Fibroblast of lung (primary cell): ENCODE results near the gene TM4SF18. TPM values are rescaled to one million over a fixed set of nuclear protein-coding genes. Genes with fewer than 3 reads are reported as not detected.
"Not testable (repeated sequence)": the region's sequence is repeated elsewhere in the genome, so short reads cannot be mapped to it uniquely, and the experiment has no call there.

Source experiments
- DNase-seq, 2 donors: peaks; one replicate each; pipeline versions ENCODE4 v3.0.0 to v3.0.0-alpha.2; 2010; ENCODE audit warnings: low read depth in 2 of 2
- H2AFZ ChIP-seq: 2 replicates; pipeline ENCODE4 v1.5.1; 2012; ENCODE audit warnings: low read length, control low read depth, inconsistent platforms
- H3K27ac ChIP-seq: 2 replicates; pipeline ENCODE4 v1.5.1; 2011; ENCODE audit warnings: low read length, control low read depth; ENCODE audit not compliant: insufficient read depth
- H3K27me3 ChIP-seq: 2 replicates; pipeline ENCODE4 v1.5.1; 2011; ENCODE audit warnings: mild to moderate bottlenecking, low read length; ENCODE audit not compliant: control insufficient read depth, insufficient read depth
- H3K36me3 ChIP-seq: 2 replicates; pipeline ENCODE4 v1.5.1; 2011; ENCODE audit warnings: low read length; ENCODE audit not compliant: control insufficient read depth, insufficient read depth
- H3K4me1 ChIP-seq: 2 replicates; pipeline ENCODE4 v1.5.1; 2011; ENCODE audit warnings: low read length; ENCODE audit not compliant: control insufficient read depth, insufficient read depth; ENCODE audit errors: extremely low read depth
- H3K4me2 ChIP-seq: 2 replicates; pipeline ENCODE4 v1.5.1; 2011; ENCODE audit warnings: low read length, control low read depth; ENCODE audit not compliant: insufficient read depth; ENCODE audit errors: extremely low read depth
- H3K4me3 ChIP-seq, 4 experiments: fragments of 200-600 bp in 1 of 4; sonication (generic) in 1 of 4; replicated peaks in 1 of 4; 2 replicates each; pipeline ENCODE4 v1.5.1; 2011 to 2016; ENCODE audit warnings: low read length in 4 of 4, low read depth in 3 of 4, mild to moderate bottlenecking in 3 of 4, control low read depth in 2 of 4, inconsistent platforms in 1 of 4, mixed read lengths in 1 of 4; ENCODE audit not compliant: insufficient read depth in 1 of 4; ENCODE audit errors: control extremely low read depth in 1 of 4
- H3K79me2 ChIP-seq: 2 replicates; pipeline ENCODE4 v1.5.1; 2012; ENCODE audit warnings: mild to moderate bottlenecking, low read length, inconsistent platforms; ENCODE audit not compliant: control insufficient read depth, insufficient read depth
- H3K9ac ChIP-seq: 2 replicates; pipeline ENCODE4 v1.5.1; 2011; ENCODE audit warnings: mild to moderate bottlenecking, low read length, control low read depth; ENCODE audit not compliant: insufficient read depth
- H3K9me3 ChIP-seq: 2 replicates; pipeline ENCODE4 v1.5.1; 2012; ENCODE audit warnings: low read depth, low read length; ENCODE audit not compliant: control insufficient read depth, insufficient read depth
- H4K20me1 ChIP-seq: 2 replicates; pipeline ENCODE4 v1.5.1; 2011; ENCODE audit warnings: low read length; ENCODE audit not compliant: control insufficient read depth, insufficient read depth; ENCODE audit errors: extremely low read depth
- CTCF ChIP-seq, 2 donors: IDR thresholded peaks in 1 of 2; conservative IDR thresholded peaks in 1 of 2; 1 replicate in 1 of 2; 2 replicates in 1 of 2; pipeline ENCODE4 v1.5.1; 2011 to 2012; ENCODE audit warnings: low read length in 2 of 2, control low read depth in 1 of 2, inconsistent platforms in 1 of 2, low read depth in 1 of 2, mild to moderate bottlenecking in 1 of 2
- EZH2 ChIP-seq: IDR thresholded peaks from 2 replicates; pipeline ENCODE4 v1.5.1; 2012; ENCODE audit warnings: low read length, control low read depth, mild to moderate bottlenecking; ENCODE audit errors: missing control alignments
- polyA plus RNA-seq, 2 donors: library from polyadenylated mRNA; depleted of rRNA in 1 of 2; stranded (reverse) in 1 of 2; unstranded in 1 of 2; fragments of >200 nt; gene quantifications; 2 replicates each; pipeline ENCODE4 v1.2.1, GENCODE V29; 2011 to 2012; ENCODE audit warnings: missing spikeins in 1 of 2
- total RNA-seq: library from RNA; depleted of rRNA; stranded (reverse); fragments of >200 nt; gene quantifications from 2 replicates; pipeline ENCODE4 v1.2.1, GENCODE V29; 2014

The TM4SF18 gene
- total and polyA plus RNA-seq, 2 donors (not counting 1 experiment from before 2014, with no cell fraction given) = not detected

GRCh38 chr3:149381173-149382100, 48.0 kb upstream of the TM4SF18 start:
- H3K4me3 ChIP-seq = no peak overlapping the region
- peak overlapping the region; percentile 23 for H3K4me2 ChIP-seq
- H3K4me1 ChIP-seq = peaks cover 35% of the 10 kb centered on the region
- DNase-seq = no peak
- H2AFZ ChIP-seq = no peak overlapping the region
- no peaks in the 10 kb centered on the region for H3K9me3 ChIP-seq
- peak overlapping the region; percentile 30 for H3K9ac ChIP-seq
- peaks cover 9% of the 10 kb centered on the region for H3K79me2 ChIP-seq
- TF ChIP-seq EZH2 (no peak), CTCF (conservative IDR thresholded peaks at IDR 0.05 in 1 of 2, IDR thresholded peaks at IDR 0.05 in 1 of 2; ENCODE audit: low read depth in 1 of 2, low read length in 2 of 2) (no peak)
- H3K27ac ChIP-seq = peak overlapping the region; percentile 85
- H4K20me1 ChIP-seq = no peaks in the 10 kb centered on the region
- H3K36me3 ChIP-seq = no peaks in the 10 kb centered on the region
- H3K27me3 ChIP-seq = no peaks in the 10 kb centered on the region

- H3K4me1 ChIP-seq = peaks cover 27% of the 10 kb centered on the region
- peaks cover 21% of the 10 kb centered on the region for H3K79me2 ChIP-seq
- H3K9ac ChIP-seq, H3K27ac ChIP-seq, H3K4me2 ChIP-seq, DNase-seq, H3K9me3 ChIP-seq, H2AFZ ChIP-seq, H4K20me1 ChIP-seq, H3K4me3 ChIP-seq, H3K36me3 ChIP-seq, H3K27me3 ChIP-seq: not testable (repeated sequence)
Observed at GRCh38 chr3:149380220-149380619, 46.8 kb upstream of the TM4SF18 start.

DNA sequence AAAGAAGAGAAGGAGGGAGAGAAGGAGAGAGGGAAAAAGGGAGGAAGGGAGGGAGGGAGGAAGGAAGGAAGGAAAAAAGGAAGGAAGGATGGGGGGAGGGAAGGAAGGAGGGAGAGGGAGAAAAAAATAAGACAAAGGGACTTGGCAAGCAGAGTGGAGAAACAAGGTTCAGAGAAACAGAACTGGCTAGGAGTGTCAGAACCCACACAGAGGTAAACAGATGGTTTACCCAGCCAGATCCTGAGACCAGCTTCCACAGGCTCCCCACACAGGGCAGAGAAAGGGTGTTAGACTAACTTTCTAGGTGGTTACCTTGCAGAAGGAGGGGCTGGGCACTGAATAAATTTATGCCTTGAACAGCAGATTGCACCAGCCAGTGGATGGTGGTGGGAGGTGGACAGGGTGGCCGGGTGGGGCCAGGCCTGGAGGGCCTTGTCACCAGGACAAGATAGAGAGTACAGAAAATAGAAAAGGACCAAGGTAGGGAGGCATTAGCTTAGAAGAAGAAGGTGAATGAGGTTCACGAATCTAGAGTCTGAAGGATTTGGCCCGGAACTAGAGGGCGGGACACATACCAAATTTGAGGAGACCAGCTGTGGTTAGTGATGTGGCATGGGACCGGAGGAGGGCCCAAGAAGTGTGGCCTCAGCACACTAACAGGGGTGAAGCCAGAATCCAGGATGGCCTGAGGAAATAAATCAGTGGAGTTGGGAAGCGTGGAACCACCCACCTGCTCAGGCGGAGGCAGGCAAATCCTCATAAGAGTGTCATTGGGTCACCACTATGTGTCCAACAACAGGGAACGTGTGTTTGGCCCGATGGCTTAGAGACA, 45.3 kb upstream of the TM4SF18 start:
- Histone ChIP-seq H3K27me3 (no peaks in the 10 kb centered on the region), H2AFZ (no peak overlapping the region), H4K20me1 (no peaks in the 10 kb centered on the region), H3K9me3 (no peaks in the 10 kb centered on the region), H3K4me1 (peaks cover 28% of the 10 kb centered on the region), H3K4me3 (no peak overlapping the region), H3K36me3 (peaks cover 2% of the 10 kb centered on the region), H3K79me2 (peaks cover 30% of the 10 kb centered on the region), H3K9ac (peak overlapping the region; percentile 20), H3K27ac (peak overlapping the region; percentile 65), H3K4me2 (peak overlapping the region; percentile 76)
- TF ChIP-seq CTCF (conservative IDR thresholded peaks at IDR 0.05 in 1 of 2, IDR thresholded peaks at IDR 0.05 in 1 of 2; ENCODE audit: low read depth in 1 of 2, low read length in 2 of 2) (no peak), EZH2 (no peak)
- DNase-seq = no peak
